Neural progenitor cell (in vitro differentiated cells): ENCODE measurements around the gene CD63. TPM values are rescaled to one million over a fixed set of nuclear protein-coding genes. Genes with fewer than 3 reads are reported as not detected.

Source experiments
- DNase-seq: peaks from one replicate; pipeline ENCODE4 v3.0.0-alpha.2; 2016; ENCODE audit warnings: low spot score
- H2AFZ ChIP-seq: fragments of 200-600 bp; sonication (generic); replicated peaks from 2 replicates; pipeline ENCODE4 v1.6.1; 2016; ENCODE audit warnings: antibody characterized with exemption
- H3F3A ChIP-seq: fragments of 200-600 bp; sonication (generic); 2 replicates; pipeline ENCODE4 v1.6.1; 2016; ENCODE audit warnings: antibody characterized with exemption, low read depth
- H3K27ac ChIP-seq: fragments of 200-600 bp; sonication (generic); 2 replicates; pipeline ENCODE4 v1.5.1; 2016; ENCODE audit warnings: mild to moderate bottlenecking
- H3K27me3 ChIP-seq: fragments of 200-600 bp; sonication (generic); 2 replicates; pipeline ENCODE4 v1.6.1; 2016; ENCODE audit warnings: mild to moderate bottlenecking, moderate library complexity
- H3K36me3 ChIP-seq: fragments of 200-600 bp; sonication (generic); 2 replicates; pipeline ENCODE4 v1.5.1; 2016
- H3K4me1 ChIP-seq: fragments of 200-600 bp; sonication (generic); 2 replicates; pipeline ENCODE4 v1.6.1; 2016; ENCODE audit warnings: mixed run types
- H3K4me2 ChIP-seq: fragments of 200-600 bp; sonication (generic); 2 replicates; pipeline ENCODE4 v1.6.1; 2016
- H3K4me3 ChIP-seq: fragments of 200-600 bp; sonication (generic); 2 replicates; pipeline ENCODE4 v1.5.1; 2016
- H3K79me2 ChIP-seq: fragments of 200-600 bp; sonication (generic); 2 replicates; pipeline ENCODE4 v1.6.1; 2016; ENCODE audit warnings: low read depth
- H3K9ac ChIP-seq: fragments of 200-600 bp; sonication (generic); 2 replicates; pipeline ENCODE4 v1.6.1; 2016
- H3K9me3 ChIP-seq: fragments of 200-600 bp; sonication (generic); 2 replicates; pipeline ENCODE4 v1.5.1; 2016; ENCODE audit warnings: low read depth
- H4K20me1 ChIP-seq: fragments of 200-600 bp; sonication (generic); 2 replicates; pipeline ENCODE4 v1.6.1; 2016; ENCODE audit warnings: low read depth
- H3K27ac Mint-ChIP-seq: 3 replicates; pipeline ENCODE4 v1.8.0; 2021; ENCODE audit warnings: mixed read lengths
- H3K27me3 Mint-ChIP-seq: 2 replicates; pipeline ENCODE4 v1.8.0; 2022; ENCODE audit warnings: low read depth, mild to moderate bottlenecking, inconsistent platforms, moderate library complexity, mixed read lengths; ENCODE audit not compliant: insufficient read depth
- H3K36me3 Mint-ChIP-seq: 3 replicates; pipeline ENCODE4 v1.8.0; 2021; ENCODE audit warnings: mixed read lengths
- H3K4me1 Mint-ChIP-seq: 3 replicates; pipeline ENCODE4 v1.8.0; 2021; ENCODE audit warnings: mixed read lengths
- H3K4me3 Mint-ChIP-seq: 3 replicates; pipeline ENCODE4 v1.8.0; 2021; ENCODE audit warnings: mild to moderate bottlenecking, moderate library complexity, mixed read lengths
- H3K9me3 Mint-ChIP-seq: 3 replicates; pipeline ENCODE4 v1.8.0; 2020; ENCODE audit warnings: mixed read lengths
- EZH2 ChIP-seq: fragments of 200-600 bp; sonication (generic); IDR thresholded peaks from 2 replicates; pipeline ENCODE4 v1.6.1; 2017; ENCODE audit warnings: antibody characterized with exemption, mild to moderate bottlenecking, moderate library complexity
- small RNA-seq: library from RNA; depleted of rRNA; stranded (forward); fragments of <200 nt; gene quantifications from one replicate; pipeline ENCODE3, GENCODE V24; 2015
- total RNA-seq: library from RNA; depleted of rRNA; stranded (reverse); fragments of >200 nt; gene quantifications from 2 replicates; pipeline ENCODE4 v1.2.3, GENCODE V29; 2015; ENCODE audit warnings: low replicate concordance

CD63 gene
- total RNA-seq, 1 donor from 2014 or later = 305 TPM

DNA sequence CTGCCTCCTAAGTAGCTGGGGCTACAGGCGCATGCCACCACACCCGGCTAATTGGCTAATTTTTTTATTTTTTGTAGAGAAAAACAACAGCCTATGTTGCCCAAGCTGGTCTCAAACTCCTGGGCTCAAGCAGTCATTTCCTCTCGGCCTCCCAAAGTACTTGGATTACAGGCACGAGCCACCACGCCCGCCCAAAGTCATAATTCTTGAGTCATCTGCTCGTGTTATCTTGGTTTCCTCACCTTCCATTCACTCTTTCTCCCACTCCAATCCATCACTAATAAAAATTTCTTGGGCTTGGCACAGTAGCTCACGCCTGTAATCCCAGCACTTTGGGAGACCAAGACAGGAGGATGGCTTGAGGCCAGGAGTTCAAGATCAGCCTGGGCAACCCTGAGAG is 53.1 kb downstream of the CD63 start:
- H3K79me2 ChIP-seq = no peaks in the 10 kb centered on the region
- H3K27me3 Mint-ChIP-seq = no peaks in the 10 kb centered on the region
- no peaks in the 10 kb centered on the region for H3K4me1 ChIP-seq
- no peak for TF ChIP-seq EZH2
- H3K36me3 ChIP-seq = no peaks in the 10 kb centered on the region
- no peaks in the 10 kb centered on the region for H3F3A ChIP-seq
- H3K9me3 Mint-ChIP-seq = no peaks in the 10 kb centered on the region
- H3K9ac ChIP-seq = no peak overlapping the region
- DNase-seq = no peak
- H3K27me3 ChIP-seq = no peaks in the 10 kb centered on the region
- H3K4me3 Mint-ChIP-seq = no peak overlapping the region
- H3K27ac ChIP-seq = no peak overlapping the region
- peaks cover 1% of the 10 kb centered on the region for H3K4me1 Mint-ChIP-seq
- H3K4me2 ChIP-seq = no peak overlapping the region
- H3K36me3 Mint-ChIP-seq = no peaks in the 10 kb centered on the region
- H3K4me3 ChIP-seq = no peak overlapping the region
- no peaks in the 10 kb centered on the region for H4K20me1 ChIP-seq
- H3K27ac Mint-ChIP-seq = peak overlapping the region; percentile 84
- H3K9me3 ChIP-seq = no peaks in the 10 kb centered on the region
- H2AFZ ChIP-seq = no peak overlapping the region

Small RNA genes lying within 50 kb of the gene (small RNA-seq; reads per million reads assigned to genes)
- gene AC009779.1 = not detected
- not detected for gene RF00017

Other genes with a start within 250 kb of the CD63 start
- gene OR6C68, start 236.6 kb downstream of the CD63 start, total RNA-seq = not detected in 2 replicates
- not detected in 2 replicates for gene OR6C4, start 179.4 kb downstream of the CD63 start, total RNA-seq
- not detected in 2 replicates for gene OR2AP1, start 156.5 kb downstream of the CD63 start, total RNA-seq
- gene OR10P1, start 92.1 kb downstream of the CD63 start, total RNA-seq = not detected in 2 replicates
- gene ITGA7, start 21.1 kb downstream of the CD63 start, total RNA-seq = 43.4 and 75.2 TPM in 2 replicates
- gene BLOC1S1, start 13.0 kb downstream of the CD63 start, total RNA-seq = 48.1 and 92.5 TPM in 2 replicates
- 3.0 and 14.6 TPM in 2 replicates for gene RDH5, start 8.6 kb downstream of the CD63 start, total RNA-seq
- gene GDF11, start 14.1 kb upstream of the CD63 start, total RNA-seq = 9.1 and 21.9 TPM in 2 replicates
- 166 and 266 TPM in 2 replicates for gene SARNP, start 88.7 kb upstream of the CD63 start, total RNA-seq
- 12.5 and 16.0 TPM in 2 replicates for gene ORMDL2, start 89.0 kb upstream of the CD63 start, total RNA-seq
- gene DNAJC14, start 100.6 kb upstream of the CD63 start, total RNA-seq = 29.9 and 39.9 TPM in 2 replicates
- gene MMP19, start 113.9 kb upstream of the CD63 start, total RNA-seq = 0.13 and 0.28 TPM in 2 replicates
- 44.6 and 72.5 TPM in 2 replicates for gene PYM1, start 198.9 kb upstream of the CD63 start, total RNA-seq
- gene DGKA, start 202.2 kb upstream of the CD63 start, total RNA-seq = 24.1 and 27.0 TPM in 2 replicates
- 207 and 301 TPM in 2 replicates for gene PMEL, start 237.0 kb upstream of the CD63 start, total RNA-seq
- 46.5 and 52.2 TPM in 2 replicates for gene CDK2, start 237.8 kb upstream of the CD63 start, total RNA-seq
- 62.9 and 64.5 TPM in 2 replicates for gene RAB5B, start 245.1 kb upstream of the CD63 start, total RNA-seq